GM21717 (cell line): ENCODE data around the gene LARP4B.
"Not testable (repeated sequence)": the region's sequence is repeated elsewhere in the genome, so short reads cannot be mapped to it uniquely, and the experiment has no call there.

Experiments
- ATAC-seq: cut with Tn5 transposase; IDR thresholded peaks from one replicate; pipeline ENCODE4 v1.9.1; 2021; ENCODE audit warnings: mild to moderate bottlenecking, moderate library complexity; ENCODE audit not compliant: unreplicated experiment

Gene LARP4B

DNA sequence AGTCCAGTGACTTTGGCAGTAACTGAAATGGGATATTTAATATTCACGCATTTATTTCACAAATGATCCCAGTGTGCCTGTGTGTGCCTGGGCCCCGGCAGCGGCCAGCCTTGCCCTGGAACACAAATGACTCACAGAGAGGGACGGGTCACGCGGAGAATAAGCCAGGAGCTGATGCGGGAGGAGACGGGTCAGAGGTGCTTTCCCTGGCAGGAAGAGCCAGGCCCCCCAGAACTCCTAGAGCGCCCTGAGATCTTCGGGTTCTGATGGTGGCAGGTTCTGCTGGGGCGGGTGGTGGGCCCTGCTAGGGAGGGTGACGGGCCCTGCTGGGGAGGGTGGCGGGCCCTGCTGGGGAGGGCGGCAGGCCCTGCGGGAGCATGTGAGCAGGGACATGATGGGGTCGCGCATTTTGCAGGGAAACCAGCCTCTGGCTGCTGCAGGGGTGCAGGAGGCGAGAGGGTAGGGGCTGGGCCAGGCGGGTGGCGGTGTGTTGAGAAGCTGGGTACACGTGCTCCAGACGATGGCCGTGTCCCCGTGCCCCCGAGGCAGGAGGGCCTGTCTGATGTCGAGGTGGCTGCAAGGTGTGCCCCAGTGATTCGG, 157.8 kb downstream of the LARP4B start:
- ATAC-seq, result no peak

DNA sequence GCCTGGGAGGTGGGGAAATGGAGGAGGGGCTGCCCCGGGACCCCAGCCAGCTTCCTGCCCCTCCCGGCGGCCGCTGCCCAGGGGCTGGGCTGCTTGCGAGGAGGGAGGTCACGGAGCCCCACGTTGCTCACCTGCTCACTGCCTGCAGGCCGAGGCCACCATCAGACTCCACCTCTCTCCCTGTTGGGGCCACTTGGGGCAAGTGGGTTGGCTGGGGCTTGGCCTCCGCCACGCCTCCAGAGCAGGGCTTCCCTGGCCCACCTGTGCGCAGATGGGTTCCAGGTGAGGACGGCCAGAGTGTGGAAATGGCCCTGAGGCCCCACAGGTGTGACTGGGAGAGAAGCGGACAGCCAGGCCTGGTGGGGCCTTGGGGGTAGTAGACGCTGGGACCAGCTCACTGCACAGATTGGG, 159.3 kb downstream of the LARP4B start:
- no peak for ATAC-seq

DNA sequence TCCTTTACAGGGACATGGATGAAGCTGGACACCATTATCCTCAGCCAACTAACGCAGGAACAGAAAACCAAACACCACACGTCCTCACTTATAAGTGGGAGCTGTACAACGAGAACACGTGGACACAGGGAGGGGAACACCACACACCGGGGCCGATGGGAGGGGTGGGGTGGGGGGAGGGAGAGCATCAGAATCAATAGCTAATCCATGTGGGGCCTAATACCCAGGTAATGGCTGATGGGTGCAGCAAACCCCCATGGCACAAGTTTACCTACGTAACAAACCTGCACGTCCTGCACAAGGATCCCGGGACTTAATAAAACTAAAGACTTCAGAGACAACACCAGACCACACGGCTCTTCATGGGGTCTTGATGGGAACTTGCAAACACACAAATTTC, 159.9 kb downstream of the LARP4B start:
- no peak for ATAC-seq

DNA sequence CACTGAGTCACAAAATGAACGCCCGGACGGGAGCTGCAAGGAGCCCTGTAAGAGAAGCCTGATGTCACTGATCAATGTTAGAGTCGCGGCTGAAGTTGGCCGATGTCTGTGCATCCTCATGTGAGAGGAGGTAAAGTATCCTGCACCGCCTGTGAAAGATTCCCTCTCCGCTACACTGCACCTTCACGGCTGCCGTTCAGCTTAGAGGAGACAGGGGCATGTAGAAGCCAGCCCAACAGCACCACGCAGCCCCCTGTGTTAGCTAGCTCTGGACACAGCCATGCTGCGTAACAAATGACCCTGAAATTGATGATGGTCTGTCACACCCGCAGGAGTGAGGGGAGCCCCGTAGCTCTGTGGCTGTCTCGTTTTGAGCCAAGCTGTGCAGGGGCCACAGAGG, 160.5 kb downstream of the LARP4B start:
- no peak for ATAC-seq

DNA sequence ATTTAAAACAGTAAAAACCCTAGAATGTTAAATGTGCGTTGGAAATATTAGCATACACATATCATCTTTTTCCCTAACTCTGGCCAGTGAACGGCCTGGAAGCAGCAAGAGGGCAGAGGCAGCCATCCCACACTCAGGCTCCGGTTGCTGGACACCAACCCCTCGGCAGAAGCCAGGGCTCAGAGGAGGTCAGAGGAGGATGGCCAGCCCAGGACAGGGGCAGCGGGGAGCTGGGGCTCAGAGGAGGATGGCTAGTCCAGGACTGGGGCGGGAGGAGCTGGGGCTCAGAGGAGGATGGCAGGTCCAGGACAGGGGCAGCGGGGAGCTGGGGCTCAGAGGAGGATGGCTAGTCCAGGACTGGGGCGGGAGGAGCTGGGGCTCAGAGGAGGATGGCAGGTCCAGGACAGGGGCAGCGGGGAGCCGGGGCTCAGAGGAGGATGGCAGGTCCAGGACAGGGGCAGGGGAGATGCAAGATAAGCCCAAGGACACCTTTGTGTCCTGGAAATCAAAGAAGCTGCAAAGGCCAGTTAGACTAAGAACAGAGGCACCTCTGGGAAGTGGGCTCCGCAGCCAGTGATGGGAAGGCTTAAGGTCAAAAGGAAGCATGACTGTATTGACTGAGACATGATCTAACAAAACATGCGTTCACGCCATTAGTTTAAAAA, 161.3 kb downstream of the LARP4B start:
- ATAC-seq, result not testable (repeated sequence)

DNA sequence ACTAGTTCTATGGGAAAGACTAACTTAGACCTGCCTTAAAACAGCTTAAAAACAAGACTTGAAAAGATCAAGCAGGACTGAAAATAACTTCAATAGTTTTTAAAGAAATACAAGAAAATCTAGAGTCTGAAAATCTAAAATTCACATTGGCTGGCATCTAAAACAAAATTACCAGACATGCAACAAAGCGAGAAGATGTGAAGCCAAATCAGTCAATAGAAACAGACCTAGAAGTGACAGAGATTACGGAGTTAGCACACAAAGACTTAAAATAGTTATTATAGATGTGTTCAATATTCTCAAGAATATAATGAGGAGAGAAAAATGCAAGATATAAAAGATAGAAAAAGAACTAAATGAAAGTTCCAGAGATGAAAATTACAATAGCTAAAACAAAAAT, 163.7 kb downstream of the LARP4B start:
- no peak for ATAC-seq

DNA sequence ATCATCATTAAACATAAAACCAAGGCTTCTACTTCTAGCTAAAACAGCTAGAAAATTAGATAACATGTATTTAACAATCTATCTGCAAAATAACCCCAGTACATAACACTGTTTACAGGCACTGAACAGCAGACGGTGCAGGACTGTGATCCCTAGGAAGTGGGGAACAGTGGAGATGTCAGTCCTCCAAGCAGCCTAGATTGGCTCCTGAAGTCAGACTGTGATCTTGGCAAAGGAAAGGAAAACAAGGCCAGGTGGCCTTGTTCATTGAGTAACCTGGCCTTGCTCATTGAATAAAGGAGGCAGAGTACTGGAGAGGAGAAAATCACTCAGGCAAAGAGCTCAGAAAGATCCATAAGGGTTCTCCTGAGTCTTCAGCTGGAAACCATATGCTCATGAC, 164.3 kb downstream of the LARP4B start:
- no peak for ATAC-seq

DNA sequence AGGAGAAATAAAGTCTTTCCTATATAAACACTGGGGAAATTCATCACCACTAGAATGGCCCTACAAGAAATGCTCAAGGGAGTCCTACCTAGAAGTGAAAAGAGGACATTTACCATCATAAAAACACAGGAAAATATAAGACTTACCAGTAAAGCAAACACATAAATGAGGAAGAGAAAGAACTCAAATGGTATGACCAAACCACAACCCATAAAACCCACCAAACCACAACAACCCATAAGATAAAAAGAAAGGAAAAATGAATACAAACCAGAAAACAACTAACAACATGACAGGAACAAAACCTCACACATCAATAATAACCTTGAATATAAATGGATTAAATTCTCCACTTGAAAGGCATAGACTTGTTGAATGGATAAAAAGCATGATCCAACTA, 170.1 kb downstream of the LARP4B start:
- no peak for ATAC-seq

DNA sequence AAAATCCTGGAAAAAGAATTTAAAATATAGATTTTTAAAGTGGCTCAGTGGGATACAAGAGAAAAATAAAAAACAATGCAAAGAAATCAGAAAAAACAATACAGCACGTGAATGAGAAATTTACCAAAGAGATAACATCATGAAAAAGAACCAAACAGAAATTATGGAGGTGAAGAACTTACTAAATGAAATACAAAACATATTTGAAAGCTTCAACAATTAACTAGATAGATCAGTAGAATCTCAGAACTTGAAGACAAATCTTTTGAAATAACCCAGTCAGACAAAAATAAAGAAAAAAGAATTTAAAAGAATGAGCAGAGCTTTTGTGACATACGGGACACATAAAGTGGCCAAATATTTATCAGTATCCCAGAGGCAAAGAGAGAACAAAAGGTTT, 170.9 kb downstream of the LARP4B start:
- ATAC-seq, result no peak

DNA sequence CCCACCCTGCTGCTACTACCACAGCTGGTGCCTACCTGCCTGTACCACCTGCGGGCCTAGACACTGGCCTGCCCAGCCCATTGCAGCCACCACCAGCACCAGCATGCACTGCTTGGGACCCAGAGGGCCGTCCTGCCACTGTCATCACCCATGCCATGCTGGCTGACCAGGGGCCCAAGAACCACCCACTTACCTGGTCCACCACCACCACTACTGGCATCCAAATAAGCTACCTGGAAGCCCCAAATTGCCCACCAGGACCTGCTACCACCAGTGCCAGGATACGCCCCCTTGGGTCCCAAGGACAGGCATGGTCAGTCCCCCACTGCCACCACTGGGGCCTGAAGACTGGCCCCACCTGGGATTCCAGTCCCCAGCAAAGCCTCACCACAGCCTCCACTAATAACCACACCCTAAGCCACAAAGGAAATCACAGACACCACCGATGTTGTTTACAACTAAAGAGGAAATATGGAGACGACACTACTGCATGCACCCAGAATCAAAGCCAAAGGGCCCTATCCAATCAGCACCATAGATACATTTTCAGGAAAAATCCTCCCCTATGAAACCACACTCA, 171.5 kb downstream of the LARP4B start:
- no peak for ATAC-seq
